ENCODE measurements around the gene MED6. TPM values are rescaled to one million over a fixed set of nuclear protein-coding genes. Genes with fewer than 3 reads are reported as not detected.

The MED6 gene, protein sequence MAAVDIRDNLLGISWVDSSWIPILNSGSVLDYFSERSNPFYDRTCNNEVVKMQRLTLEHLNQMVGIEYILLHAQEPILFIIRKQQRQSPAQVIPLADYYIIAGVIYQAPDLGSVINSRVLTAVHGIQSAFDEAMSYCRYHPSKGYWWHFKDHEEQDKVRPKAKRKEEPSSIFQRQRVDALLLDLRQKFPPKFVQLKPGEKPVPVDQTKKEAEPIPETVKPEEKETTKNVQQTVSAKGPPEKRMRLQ
- 26.5 and 26.6 TPM in 2 replicates for total RNA-seq
- polyA plus RNA-seq: 44.8 and 46.1 TPM in 2 replicates
- 22.2 and 24.7 TPM in 2 replicates for polyA plus RNA-seq (2012)
- 5.4 and 7.8 TPM in 2 replicates for polyA minus RNA-seq (ENCODE audit: low replicate concordance)

DNA sequence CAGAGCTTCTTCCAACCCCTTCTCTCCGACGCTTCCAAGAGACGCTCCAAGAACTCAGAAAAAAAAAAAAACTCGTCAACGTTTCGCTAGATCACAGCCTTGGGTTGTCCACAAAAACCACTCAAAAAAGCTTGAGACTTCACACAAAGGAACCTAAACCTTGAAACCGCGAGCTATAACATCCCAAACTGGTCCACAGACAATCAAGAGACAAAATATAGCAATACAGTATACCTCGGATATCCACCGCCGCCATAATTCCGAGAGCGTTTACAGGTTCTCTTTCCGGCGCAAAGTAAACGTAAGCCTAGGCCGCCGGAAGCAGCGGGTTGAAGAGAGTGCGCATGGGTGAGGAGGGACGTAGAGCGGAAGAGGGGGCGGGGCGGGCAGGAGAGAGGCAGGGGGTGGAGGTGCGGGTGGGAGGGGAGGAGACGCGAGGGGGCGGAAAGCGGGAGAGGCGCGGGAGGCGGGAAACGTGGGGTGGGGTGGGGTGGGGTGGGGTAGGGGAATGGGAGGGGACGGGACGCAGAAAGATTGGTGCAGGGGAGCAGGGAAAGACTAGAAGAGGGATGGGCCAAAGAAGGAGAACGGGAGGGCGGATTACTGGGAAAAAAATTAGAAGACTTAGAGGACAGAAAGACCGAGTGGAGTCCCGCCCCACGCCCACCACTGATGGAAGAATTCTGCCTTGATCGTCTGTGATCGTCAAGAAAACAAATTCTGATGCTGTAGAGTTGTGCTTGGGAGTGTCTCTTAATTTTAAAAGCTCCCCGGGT, at the start of gene MED6:
TSS of gene MED6 (minus strand) at position 274 of the 776 bp plus-strand sequence. CDS start at position 256, 18 bp downstream.
- peaks cover 32% of the 10 kb centered on the region for H3K79me2 ChIP-seq (ENCODE audit: control insufficient read depth, insufficient read depth, low read length)
- H3K4me2 ChIP-seq (ENCODE audit: extremely low read depth, insufficient read depth, low read length): peak within 1 kb of the TSS; percentile 99
- peak within 1 kb of the TSS; percentile 57 to 100 (median 92) for H3K4me3 ChIP-seq (replicated peaks in 1 of 4; ENCODE audit: control extremely low read depth in 1 of 4, insufficient read depth in 1 of 4, low read depth in 3 of 4, low read length in 4 of 4)
- H4K20me1 ChIP-seq (ENCODE audit: control insufficient read depth, extremely low read depth, insufficient read depth, low read length): no peaks in the 10 kb centered on the region
- peak within 1 kb of the TSS; percentile 57 for H2AFZ ChIP-seq (ENCODE audit: low read length)
- peak within 1 kb of the TSS; percentile 69 for H3K27ac ChIP-seq (ENCODE audit: insufficient read depth, low read length)
- peak within 1 kb of the TSS; percentile 67 for H3K9ac ChIP-seq (ENCODE audit: insufficient read depth, low read length)
- no peaks in the 10 kb centered on the region for H3K36me3 ChIP-seq (ENCODE audit: control insufficient read depth, insufficient read depth, low read length)
- H3K9me3 ChIP-seq (ENCODE audit: control insufficient read depth, insufficient read depth, low read depth, low read length): no peaks in the 10 kb centered on the region
- H3K4me1 ChIP-seq (ENCODE audit: control insufficient read depth, extremely low read depth, insufficient read depth, low read length): peaks cover 3% of the 10 kb centered on the region
- H3K27me3 ChIP-seq (ENCODE audit: control insufficient read depth, insufficient read depth, low read length): no peaks in the 10 kb centered on the region
- TF ChIP-seq, protein P1, sequence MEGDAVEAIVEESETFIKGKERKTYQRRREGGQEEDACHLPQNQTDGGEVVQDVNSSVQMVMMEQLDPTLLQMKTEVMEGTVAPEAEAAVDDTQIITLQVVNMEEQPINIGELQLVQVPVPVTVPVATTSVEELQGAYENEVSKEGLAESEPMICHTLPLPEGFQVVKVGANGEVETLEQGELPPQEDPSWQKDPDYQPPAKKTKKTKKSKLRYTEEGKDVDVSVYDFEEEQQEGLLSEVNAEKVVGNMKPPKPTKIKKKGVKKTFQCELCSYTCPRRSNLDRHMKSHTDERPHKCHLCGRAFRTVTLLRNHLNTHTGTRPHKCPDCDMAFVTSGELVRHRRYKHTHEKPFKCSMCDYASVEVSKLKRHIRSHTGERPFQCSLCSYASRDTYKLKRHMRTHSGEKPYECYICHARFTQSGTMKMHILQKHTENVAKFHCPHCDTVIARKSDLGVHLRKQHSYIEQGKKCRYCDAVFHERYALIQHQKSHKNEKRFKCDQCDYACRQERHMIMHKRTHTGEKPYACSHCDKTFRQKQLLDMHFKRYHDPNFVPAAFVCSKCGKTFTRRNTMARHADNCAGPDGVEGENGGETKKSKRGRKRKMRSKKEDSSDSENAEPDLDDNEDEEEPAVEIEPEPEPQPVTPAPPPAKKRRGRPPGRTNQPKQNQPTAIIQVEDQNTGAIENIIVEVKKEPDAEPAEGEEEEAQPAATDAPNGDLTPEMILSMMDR (conservative IDR thresholded peaks at IDR 0.05 in 1 of 2, IDR thresholded peaks at IDR 0.05 in 1 of 2; ENCODE audit: low read depth in 1 of 2, low read length in 2 of 2): no peak
- no peak for TF ChIP-seq EZH2 (IDR thresholded peaks at IDR 0.05; ENCODE audit: low read length, missing control alignments)
- peak; percentile 89 to 91 for DNase-seq (ENCODE audit: low read depth in 2 of 2)

DNA sequence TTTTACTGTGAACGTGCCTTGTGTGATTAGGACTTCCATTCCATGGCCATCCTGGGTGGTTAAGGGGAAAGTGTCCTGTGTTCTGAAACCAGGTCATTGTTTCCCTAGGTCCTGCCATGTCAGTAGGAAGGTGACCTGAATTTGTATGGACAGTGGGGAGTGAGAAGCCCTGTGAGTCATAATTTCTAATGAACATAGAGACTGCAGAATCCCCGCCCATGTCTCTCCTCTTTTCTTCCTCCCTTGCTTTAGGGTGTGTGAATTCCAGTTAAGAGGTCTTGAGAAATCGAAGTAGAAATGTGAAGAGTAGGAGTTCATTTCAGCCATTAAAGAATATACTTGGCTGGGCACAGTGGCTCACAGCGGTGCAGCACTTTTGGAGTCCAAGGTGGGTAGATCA, 49.3 kb upstream of the MED6 start:
- Histone ChIP-seq H4K20me1 (ENCODE audit: control insufficient read depth, extremely low read depth, insufficient read depth, low read length) (no peaks in the 10 kb centered on the region), H3K27ac (ENCODE audit: insufficient read depth, low read length) (no peak overlapping the region), H3K4me3 (replicated peaks in 1 of 4; ENCODE audit: control extremely low read depth in 1 of 4, insufficient read depth in 1 of 4, low read depth in 3 of 4, low read length in 4 of 4) (no peak overlapping the region), H3K9ac (ENCODE audit: insufficient read depth, low read length) (no peak overlapping the region), H3K9me3 (ENCODE audit: control insufficient read depth, insufficient read depth, low read depth, low read length) (no peaks in the 10 kb centered on the region), H3K36me3 (ENCODE audit: control insufficient read depth, insufficient read depth, low read length) (no peaks in the 10 kb centered on the region), H3K4me1 (ENCODE audit: control insufficient read depth, extremely low read depth, insufficient read depth, low read length) (no peaks in the 10 kb centered on the region), H3K27me3 (ENCODE audit: control insufficient read depth, insufficient read depth, low read length) (peaks cover 6% of the 10 kb centered on the region), H2AFZ (ENCODE audit: low read length) (no peak overlapping the region), H3K4me2 (ENCODE audit: extremely low read depth, insufficient read depth, low read length) (no peak overlapping the region), H3K79me2 (ENCODE audit: control insufficient read depth, insufficient read depth, low read length) (no peaks in the 10 kb centered on the region)
- no peak for DNase-seq (ENCODE audit: low read depth in 2 of 2)
- TF ChIP-seq, protein P1 (conservative IDR thresholded peaks at IDR 0.05 in 1 of 2, IDR thresholded peaks at IDR 0.05 in 1 of 2; ENCODE audit: low read depth in 1 of 2, low read length in 2 of 2): no peak
- no peak for TF ChIP-seq EZH2 (IDR thresholded peaks at IDR 0.05; ENCODE audit: low read length, missing control alignments)

DNA sequence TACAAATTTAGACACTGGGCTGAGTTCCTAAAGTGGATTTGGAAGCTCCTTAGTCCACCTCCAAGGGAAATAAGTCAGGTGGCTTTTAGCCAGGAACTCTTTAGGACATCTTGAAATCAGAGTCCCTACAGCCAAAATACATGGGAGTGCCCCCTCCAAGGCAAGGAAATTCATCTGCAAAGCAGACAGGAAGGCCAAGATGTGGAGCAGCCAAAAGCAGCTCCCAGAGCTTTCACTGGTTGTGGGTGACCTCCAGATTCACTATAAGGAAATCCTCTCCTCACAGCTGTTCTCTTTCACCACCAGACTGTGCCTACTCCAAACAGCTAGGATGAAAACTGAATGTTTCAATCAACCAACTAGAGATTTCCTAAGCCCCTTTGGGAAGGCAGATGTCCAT, 47.9 kb upstream of the MED6 start:
- DNase-seq (ENCODE audit: low read depth in 2 of 2): no peak
- Histone ChIP-seq H3K9ac (ENCODE audit: insufficient read depth, low read length) (no peak overlapping the region), H3K36me3 (ENCODE audit: control insufficient read depth, insufficient read depth, low read length) (no peaks in the 10 kb centered on the region), H3K9me3 (ENCODE audit: control insufficient read depth, insufficient read depth, low read depth, low read length) (no peaks in the 10 kb centered on the region), H3K27ac (ENCODE audit: insufficient read depth, low read length) (no peak overlapping the region), H2AFZ (ENCODE audit: low read length) (no peak overlapping the region), H3K79me2 (ENCODE audit: control insufficient read depth, insufficient read depth, low read length) (no peaks in the 10 kb centered on the region), H3K27me3 (ENCODE audit: control insufficient read depth, insufficient read depth, low read length) (peaks cover 16% of the 10 kb centered on the region), H3K4me1 (ENCODE audit: control insufficient read depth, extremely low read depth, insufficient read depth, low read length) (no peaks in the 10 kb centered on the region), H4K20me1 (ENCODE audit: control insufficient read depth, extremely low read depth, insufficient read depth, low read length) (no peaks in the 10 kb centered on the region), H3K4me3 (replicated peaks in 1 of 4; ENCODE audit: control extremely low read depth in 1 of 4, insufficient read depth in 1 of 4, low read depth in 3 of 4, low read length in 4 of 4) (no peak overlapping the region), H3K4me2 (ENCODE audit: extremely low read depth, insufficient read depth, low read length) (no peak overlapping the region)
- TF ChIP-seq, protein P1 (conservative IDR thresholded peaks at IDR 0.05 in 1 of 2, IDR thresholded peaks at IDR 0.05 in 1 of 2; ENCODE audit: low read depth in 1 of 2, low read length in 2 of 2): no peak
